Fibroblast of peridontal ligament (primary cell): Measurements from ENCODE around the gene ANKS3.
"Not testable (repeated sequence)": the region's sequence is repeated elsewhere in the genome, so short reads cannot be mapped to it uniquely, and the experiment has no call there.

Source experiments
- DNase-seq: peaks from one replicate; pipeline ENCODE4 v3.0.0-alpha.2; 2010; ENCODE audit errors: extremely low read depth

Gene ANKS3

GRCh38 chr16:4755687-4756086 lies 21.6 kb upstream of the ANKS3 start:
- no peak for DNase-seq

DNA sequence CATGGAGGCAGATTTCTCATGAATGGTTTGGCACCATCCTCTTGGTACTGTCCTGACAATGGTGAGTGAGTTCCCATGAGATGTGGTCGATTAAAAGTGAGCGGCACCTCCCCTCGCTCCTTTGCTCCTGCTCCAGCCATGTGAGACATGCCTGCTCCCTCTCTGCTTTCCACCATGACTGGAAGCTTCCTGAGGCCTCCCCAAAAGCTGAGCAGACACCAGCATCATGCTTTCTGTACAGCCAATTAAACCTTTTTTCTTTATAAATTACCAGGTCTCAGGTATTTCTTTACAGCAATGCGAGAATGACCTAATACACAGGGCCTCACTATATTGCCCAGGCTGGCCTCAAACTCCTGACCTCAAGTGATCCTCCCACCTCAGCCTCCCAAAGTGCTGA lies 20.8 kb upstream of the ANKS3 start:
- DNase-seq = no peak

- no peak for DNase-seq
Measured at GRCh38 chr16:4753227-4753626, 19.2 kb upstream of the ANKS3 start.

DNA sequence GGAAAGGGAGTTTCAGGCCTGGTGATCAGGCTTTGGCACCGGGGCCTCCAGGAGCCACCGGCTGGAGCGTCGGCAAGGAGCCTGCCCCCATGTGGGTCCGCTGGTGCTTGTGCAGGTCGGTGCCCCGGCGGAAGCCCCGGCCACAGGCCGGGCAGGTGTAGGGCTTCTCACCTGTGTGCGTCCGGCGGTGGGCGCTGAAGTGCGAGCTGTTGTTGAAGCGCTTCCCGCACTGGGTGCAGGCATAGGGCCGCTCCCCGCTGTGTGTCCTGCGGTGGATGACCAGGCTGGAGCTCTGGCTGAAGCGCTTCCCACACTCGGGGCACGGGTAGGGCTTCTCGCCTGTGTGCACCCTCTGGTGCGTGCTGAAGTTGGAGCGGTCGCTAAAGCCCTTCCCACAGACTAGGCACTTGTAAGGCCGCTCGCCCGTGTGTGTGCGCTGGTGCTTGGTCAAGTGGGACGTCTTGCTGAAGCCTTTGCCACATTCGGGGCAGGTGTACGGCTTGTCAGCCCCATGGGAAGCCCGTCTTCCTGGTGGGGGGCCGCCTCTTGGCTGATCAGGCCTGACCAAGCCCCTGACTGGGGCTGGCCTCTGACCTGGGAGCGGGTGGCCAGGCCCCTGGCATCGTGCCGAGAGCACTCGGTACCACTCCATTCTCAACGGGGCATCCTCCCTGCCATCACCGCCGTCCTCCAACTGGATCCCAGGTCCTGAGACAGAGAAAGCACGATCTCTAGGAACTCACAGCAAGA lies 18.5 kb upstream of the ANKS3 start:
- no peak for DNase-seq

GRCh38 chr16:4750896-4751295 lies 16.8 kb upstream of the ANKS3 start:
- DNase-seq = no peak

- no peak for DNase-seq
Measured at GRCh38 chr16:4749700-4750257, 15.7 kb upstream of the ANKS3 start.

DNA sequence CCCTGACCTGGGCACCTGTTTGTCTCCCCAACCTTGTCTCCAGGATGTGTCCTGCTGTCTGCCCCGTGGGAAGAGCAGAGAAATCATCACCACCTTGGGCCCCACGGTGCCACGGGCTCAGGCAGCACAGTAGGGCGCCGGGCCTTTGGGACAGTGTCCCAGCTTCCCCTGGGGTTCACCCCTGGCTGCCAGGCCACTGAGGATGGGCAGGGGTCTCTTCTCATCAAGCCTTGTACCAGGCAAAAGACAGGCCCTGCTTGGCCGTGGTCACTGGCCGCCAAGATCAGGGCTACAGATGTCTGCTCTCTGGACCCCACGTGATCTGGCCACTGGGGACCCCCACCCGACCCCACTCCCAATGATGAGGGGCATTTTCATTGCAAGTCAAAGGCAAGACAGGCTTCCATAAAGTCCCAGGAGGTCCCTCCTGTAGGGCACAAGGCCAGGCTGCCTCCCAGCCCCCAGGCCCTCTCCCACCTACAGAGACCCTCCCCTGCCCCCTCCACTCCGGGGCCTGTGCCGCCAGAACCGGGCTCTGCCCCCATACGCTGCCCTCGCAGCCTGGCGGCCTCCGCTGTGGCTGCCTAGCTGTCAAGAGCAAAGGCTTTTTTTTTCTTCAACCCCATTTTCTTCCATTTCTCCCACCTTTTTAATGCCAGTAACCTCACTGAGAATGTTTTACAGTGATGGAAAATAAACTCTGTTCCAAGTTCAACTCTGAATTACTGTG lies 14.8 kb upstream of the ANKS3 start:
- DNase-seq = no peak

DNA sequence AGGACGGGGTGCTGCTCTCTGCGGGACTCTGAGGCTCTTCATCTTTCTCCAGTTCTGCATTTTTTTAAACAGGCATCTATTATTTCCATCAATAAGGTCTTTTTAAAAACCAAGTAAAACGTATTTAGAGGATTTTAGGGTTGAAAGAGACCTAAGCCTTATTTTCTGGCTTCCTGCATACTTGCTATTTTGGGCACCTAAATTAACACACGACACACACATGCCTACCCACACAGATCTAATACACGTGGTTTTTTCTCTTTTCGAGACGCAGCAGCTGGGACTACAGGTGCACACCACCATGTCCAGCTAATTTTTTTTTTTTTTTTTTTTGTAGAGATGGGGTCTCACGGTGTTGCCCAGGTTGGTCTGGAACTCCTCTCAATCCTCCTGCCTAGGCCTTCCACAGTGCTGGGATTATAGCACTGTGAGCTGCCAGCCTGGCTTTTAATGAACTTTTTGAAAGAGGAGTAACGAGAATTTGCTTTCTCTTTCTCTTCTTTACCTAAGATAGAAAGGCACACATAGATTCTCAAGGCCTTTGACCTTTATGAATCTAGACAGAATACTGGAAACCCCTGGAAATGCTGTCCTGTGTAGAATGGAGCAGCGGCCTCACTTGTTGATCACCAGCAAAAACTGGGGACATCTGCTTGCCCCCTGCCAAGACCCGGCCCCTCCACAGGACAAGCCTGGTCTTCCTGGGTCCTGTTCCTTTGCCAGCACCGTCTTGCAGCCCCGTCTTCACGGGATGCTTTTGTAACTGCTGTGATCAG lies 14.0 kb upstream of the ANKS3 start:
- DNase-seq = no peak

- DNase-seq = peak; percentile 34
Measured at GRCh38 chr16:4746991-4747574, 13.0 kb upstream of the ANKS3 start.

GRCh38 chr16:4746215-4746614 lies 12.1 kb upstream of the ANKS3 start:
- no peak for DNase-seq

DNA sequence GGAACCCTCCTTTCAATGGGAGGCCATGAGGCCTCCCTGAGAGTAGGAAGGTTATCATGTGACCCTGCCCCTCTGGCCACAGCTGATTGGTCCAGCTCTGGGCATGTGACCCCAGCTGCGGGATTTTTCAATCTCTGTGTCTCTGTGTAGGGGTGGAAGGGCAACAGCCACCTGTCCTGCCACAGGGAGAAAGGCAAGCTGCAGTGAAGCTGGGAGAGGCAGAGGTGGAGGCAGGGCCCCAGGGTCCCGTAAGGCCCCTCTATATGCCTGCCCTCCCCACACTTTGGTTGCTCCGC lies 11.2 kb upstream of the ANKS3 start:
- DNase-seq = no peak

- no peak for DNase-seq
Measured at GRCh38 chr16:4744555-4745273, 10.6 kb upstream of the ANKS3 start.

DNA sequence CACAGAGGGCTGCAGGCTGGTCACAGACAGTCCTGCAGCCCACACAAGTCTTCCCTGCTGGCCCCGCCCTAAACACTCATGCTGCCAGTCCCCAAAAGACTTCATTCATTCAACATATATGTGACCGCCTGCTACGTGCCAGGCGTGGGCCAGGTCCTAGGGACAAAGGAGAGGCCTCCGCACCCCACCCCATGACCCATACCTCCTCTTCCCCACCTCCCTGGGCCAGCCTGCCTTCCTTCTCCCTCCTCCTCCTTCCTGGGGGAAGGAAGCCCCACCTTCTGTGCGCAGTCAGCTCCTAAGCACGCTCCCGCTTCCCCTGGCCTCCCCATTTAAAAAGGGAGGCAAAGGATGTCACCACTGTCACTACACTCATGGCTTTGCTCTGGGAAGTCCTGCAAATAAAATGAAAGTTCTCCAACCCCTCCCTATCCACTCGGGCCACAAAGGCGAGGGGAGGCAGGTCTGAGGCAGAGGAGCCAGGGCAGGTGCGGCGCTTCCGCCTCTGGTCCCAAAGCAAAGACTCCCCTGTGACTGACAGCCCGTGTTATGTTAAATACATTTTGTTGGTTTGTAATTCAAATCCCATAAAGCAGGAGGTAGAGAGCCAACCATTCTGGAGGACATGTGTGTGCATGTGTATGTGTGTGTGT lies 9.3 kb upstream of the ANKS3 start:
- DNase-seq = no peak

GRCh38 chr16:4738370-4738769 lies 4.3 kb upstream of the ANKS3 start:
- not testable (repeated sequence) for DNase-seq

DNA sequence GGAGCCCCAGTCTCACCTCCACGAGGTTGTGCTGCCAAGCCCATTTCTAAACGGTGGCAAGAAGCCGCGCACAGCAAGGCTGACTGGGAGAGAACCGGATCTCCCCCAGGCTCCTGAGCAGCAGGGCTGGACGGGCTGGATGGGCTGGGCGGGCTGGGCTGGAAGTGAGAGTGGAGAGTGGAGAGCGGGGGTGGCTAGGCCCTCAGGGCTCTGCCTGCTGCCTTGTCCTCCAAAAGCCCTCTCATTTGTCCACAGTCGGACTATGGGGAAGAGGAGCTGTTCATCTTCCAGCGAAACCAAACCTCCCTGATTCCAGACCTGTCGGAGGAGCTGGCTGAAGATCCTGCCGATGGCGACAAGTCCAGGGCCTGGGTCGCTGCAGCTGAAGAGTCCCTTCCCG lies 3.5 kb upstream of the ANKS3 start:
- DNase-seq = no peak

GRCh38 chr16:4736546-4736945 lies 2.5 kb upstream of the ANKS3 start:
- no peak for DNase-seq

DNA sequence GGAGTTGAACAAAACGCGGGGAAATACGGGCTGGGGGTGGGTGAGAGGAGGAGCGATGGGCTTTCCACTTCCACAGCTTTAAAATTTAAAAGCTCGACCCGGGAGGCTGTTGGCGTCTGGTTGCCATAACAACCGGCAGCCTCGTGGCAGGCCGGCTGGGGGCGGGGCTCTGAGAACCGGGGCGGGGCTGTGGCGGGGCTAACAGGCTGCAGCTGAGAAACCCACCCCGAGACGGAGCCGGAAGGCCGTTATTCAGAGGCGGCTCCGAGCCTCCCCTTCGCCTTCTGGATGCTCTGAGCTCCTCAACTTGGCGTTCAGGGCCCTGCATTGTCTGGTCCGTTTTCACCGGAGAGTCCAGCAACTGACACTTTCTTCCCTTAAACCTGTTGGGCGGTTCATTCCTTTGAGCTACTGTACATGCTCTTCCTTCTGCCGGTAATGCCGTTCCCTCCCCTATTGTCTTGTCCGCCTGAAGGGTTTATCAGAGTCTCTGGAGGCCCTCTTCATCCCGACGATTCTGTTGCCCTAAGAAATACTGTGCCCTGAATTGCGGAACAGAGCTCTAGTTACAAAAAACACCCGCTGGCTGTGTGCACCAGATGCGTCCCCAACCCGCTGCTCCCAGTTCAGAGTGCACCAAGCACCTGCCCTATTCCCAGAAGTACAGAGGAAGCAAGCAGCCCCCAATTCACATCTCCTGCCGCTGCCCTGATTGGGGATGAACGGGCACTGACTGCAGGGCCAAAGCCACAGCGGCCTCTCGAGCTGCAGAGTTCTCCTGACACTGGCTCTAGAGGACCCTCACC lies 862 bp upstream of the ANKS3 start:
- DNase-seq = peak; percentile 74

DNA sequence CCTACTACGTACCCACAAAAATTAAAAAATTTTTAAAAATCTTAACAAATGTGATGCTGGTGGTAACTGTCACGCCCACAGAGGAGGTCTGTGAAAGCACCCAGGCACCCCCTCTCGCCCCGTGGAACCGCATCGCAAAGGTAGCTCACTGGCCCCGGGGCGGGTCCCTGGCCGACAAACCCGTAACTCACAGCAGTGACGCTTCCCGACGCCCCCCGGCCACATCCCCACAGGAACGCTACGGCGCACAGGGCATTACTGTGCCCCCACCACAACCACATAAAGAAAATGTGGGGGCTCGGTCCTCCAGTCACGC lies 366 bp downstream of the ANKS3 start:
- no peak for DNase-seq

GRCh38 chr16:4733211-4733742 lies 794 bp downstream of the ANKS3 start:
- no peak for DNase-seq

DNA sequence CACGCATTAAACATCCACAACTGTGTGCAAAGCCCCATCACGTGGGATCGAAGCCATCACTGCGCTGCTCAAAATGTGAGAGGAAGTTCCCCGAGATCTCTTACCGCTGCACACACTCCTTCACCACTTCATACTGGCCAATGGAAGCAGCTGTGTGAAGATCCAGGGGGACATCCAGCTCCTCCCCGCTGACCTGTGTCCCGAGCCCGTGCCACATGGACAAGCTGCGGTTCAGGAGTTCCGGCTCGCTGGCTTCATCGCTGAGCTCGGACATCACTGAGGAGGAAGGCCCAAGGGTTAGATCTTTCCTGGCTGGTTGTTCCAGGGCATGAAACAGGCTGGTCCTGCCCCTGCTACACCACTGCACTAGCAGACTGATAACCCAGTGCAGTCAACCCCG lies 4.2 kb downstream of the ANKS3 start:
- no peak for DNase-seq
